Neural cell (in vitro differentiated cells): ENCODE data around the gene CYP2W1. TPM values are rescaled to one million over a fixed set of nuclear protein-coding genes. Genes with fewer than 3 reads are reported as not detected.

Source experiments
- H2AFZ ChIP-seq: fragments of 200-600, 300-800 bp; sonication (generic), shearing (Covaris generic); 2 replicates; pipeline ENCODE4 v1.6.0; 2014; ENCODE audit warnings: low read depth, mild to moderate bottlenecking, antibody characterized with exemption, low read length, moderate library complexity
- H3F3A ChIP-seq: fragments of 200-600 bp; shearing (Covaris generic); 2 replicates; pipeline ENCODE4 v1.6.1; 2016; ENCODE audit warnings: mild to moderate bottlenecking, moderate library complexity, mixed read lengths, antibody characterized with exemption, low read length; ENCODE audit not compliant: insufficient read depth, poor library complexity, severe bottlenecking
- H3K27ac ChIP-seq: fragments of 200-600, 300-800 bp; sonication (generic), shearing (Covaris generic); 2 replicates; pipeline ENCODE4 v1.5.1; 2014; ENCODE audit warnings: mild to moderate bottlenecking, low read length, moderate library complexity
- H3K27me3 ChIP-seq: fragments of 300-800, 200-600 bp; sonication (generic), shearing (Covaris generic); 2 replicates; pipeline ENCODE4 v1.6.0; 2014; ENCODE audit warnings: mild to moderate bottlenecking, low read depth, low read length, moderate library complexity; ENCODE audit not compliant: insufficient read depth
- H3K36me3 ChIP-seq: fragments of 300-800, 200-600 bp; sonication (generic), shearing (Covaris generic); 2 replicates; pipeline ENCODE4 v1.5.1; 2014; ENCODE audit warnings: mild to moderate bottlenecking, antibody characterized with exemption, low read length, moderate library complexity; ENCODE audit not compliant: insufficient read depth
- H3K4me2 ChIP-seq: fragments of 300-800, 200-600 bp; sonication (generic), shearing (Covaris generic); 2 replicates; pipeline ENCODE4 v1.6.0; 2014; ENCODE audit warnings: mild to moderate bottlenecking, low read length
- H3K4me3 ChIP-seq: fragments of 300-800, 200-600 bp; sonication (generic), shearing (Covaris generic); 2 replicates; pipeline ENCODE4 v1.5.1; 2014; ENCODE audit warnings: mild to moderate bottlenecking, low read length, moderate library complexity
- H3K79me2 ChIP-seq: fragments of 200-600 bp; shearing (Covaris generic); replicated peaks from 2 replicates; pipeline ENCODE4 v1.6.0; 2014; ENCODE audit warnings: mild to moderate bottlenecking, low read length, moderate library complexity; ENCODE audit not compliant: insufficient read depth
- H3K9ac ChIP-seq: fragments of 300-800, 200-600 bp; sonication (generic), shearing (Covaris generic); 2 replicates; pipeline ENCODE4 v1.6.1; 2016; ENCODE audit warnings: mild to moderate bottlenecking, low read length, mixed read lengths
- H3K9me2 ChIP-seq: fragments of 200-600 bp; shearing (Covaris generic); 2 replicates; pipeline ENCODE4 v1.6.1; 2016; ENCODE audit warnings: mild to moderate bottlenecking, low read length, mixed read lengths; ENCODE audit not compliant: insufficient read depth
- H3K9me3 ChIP-seq: fragments of 200-600, 300-800 bp; sonication (generic), shearing (Covaris generic); 2 replicates; pipeline ENCODE4 v1.6.1; 2016; ENCODE audit warnings: mild to moderate bottlenecking, mixed run types, low read length, moderate library complexity, mixed read lengths
- H4K20me1 ChIP-seq: fragments of 200-600 bp; shearing (Covaris generic); 2 replicates; pipeline ENCODE4 v1.6.1; 2016; ENCODE audit warnings: mild to moderate bottlenecking, mixed run types; ENCODE audit not compliant: insufficient read depth
- CTCF ChIP-seq: fragments of 450-650 bp; IDR thresholded peaks from 2 replicates; pipeline ENCODE4 v1.5.1; 2014; ENCODE audit warnings: antibody characterized with exemption, mild to moderate bottlenecking, moderate library complexity; ENCODE audit not compliant: poor library complexity, severe bottlenecking
- EP300 ChIP-seq: fragments of 450-650 bp; conservative IDR thresholded peaks from 2 replicates; pipeline ENCODE4 v1.6.1; 2014; ENCODE audit warnings: antibody characterized with exemption, mild to moderate bottlenecking, moderate library complexity; ENCODE audit not compliant: poor library complexity, severe bottlenecking
- EZH2 ChIP-seq: fragments of 200-600, 300-800 bp; shearing (Covaris generic), sonication (generic); IDR thresholded peaks from 2 replicates; pipeline ENCODE4 v1.6.1; 2014; ENCODE audit warnings: antibody characterized with exemption, low read length, borderline replicate concordance, mild to moderate bottlenecking; ENCODE audit not compliant: insufficient read depth, poor library complexity, severe bottlenecking
- MXI1 ChIP-seq: fragments of 450-650 bp; conservative IDR thresholded peaks from 2 replicates; pipeline ENCODE4 v1.6.1; 2014; ENCODE audit warnings: antibody characterized with exemption, mild to moderate bottlenecking; ENCODE audit not compliant: poor library complexity, severe bottlenecking
- POLR2AphosphoS5 ChIP-seq: IDR thresholded peaks from 2 replicates; pipeline ENCODE4 v1.6.1; 2012
- RAD21 ChIP-seq: fragments of 450-650 bp; conservative IDR thresholded peaks from 2 replicates; pipeline ENCODE4 v1.6.1; 2014; ENCODE audit warnings: antibody characterized with exemption, mild to moderate bottlenecking, moderate library complexity
- REST ChIP-seq: IDR thresholded peaks from 2 replicates; pipeline ENCODE4 v1.6.1; 2012; ENCODE audit warnings: borderline replicate concordance
- SMC3 ChIP-seq: fragments of 450-650 bp; conservative IDR thresholded peaks from 2 replicates; pipeline ENCODE4 v1.6.1; 2014; ENCODE audit warnings: antibody characterized with exemption, mild to moderate bottlenecking, moderate library complexity; ENCODE audit not compliant: poor library complexity
- TAF1 ChIP-seq: IDR thresholded peaks from 2 replicates; pipeline ENCODE4 v1.6.1; 2012; ENCODE audit warnings: low read depth
- polyA plus RNA-seq: library from polyadenylated mRNA; depleted of rRNA; stranded (reverse); fragments of >200 nt; gene quantifications from 2 replicates; pipeline ENCODE4 v1.2.3, GENCODE V29; 2014

The CYP2W1 gene
- polyA plus RNA-seq, 1 donor from 2014 or later = not detected

GRCh38 chr7:974172-974571 is 8.8 kb upstream of the CYP2W1 start:
- H3F3A ChIP-seq = no peaks in the 10 kb centered on the region
- peak overlapping the region; percentile 89 for H3K4me3 ChIP-seq
- H3K9ac ChIP-seq = peak overlapping the region; percentile 76
- no peaks in the 10 kb centered on the region for H4K20me1 ChIP-seq
- H3K79me2 ChIP-seq = peaks cover 15% of the 10 kb centered on the region
- H3K9me3 ChIP-seq = no peaks in the 10 kb centered on the region
- no peaks in the 10 kb centered on the region for H3K27me3 ChIP-seq
- TF ChIP-seq SMC3 (no peak), POLR2AphosphoS5 (no peak), CTCF (no peak), REST (no peak), EP300 (no peak), RAD21 (no peak), MXI1 (no peak)
- H3K4me2 ChIP-seq = peak overlapping the region; percentile 79
- H3K27ac ChIP-seq = no peak overlapping the region
- H2AFZ ChIP-seq = no peak overlapping the region
- no peaks in the 10 kb centered on the region for H3K36me3 ChIP-seq
- H3K9me2 ChIP-seq = no peaks in the 10 kb centered on the region

GRCh38 chr7:974820-975681 is 7.9 kb upstream of the CYP2W1 start, which contains the start of gene COX19:
TSS of gene COX19 (minus strand) at chr7:975549. CDS start at chr7:975509, 40 bp downstream.
- TF ChIP-seq SMC3 = no peak
- peak; percentile 90 for TF ChIP-seq POLR2AphosphoS5
- TF ChIP-seq RAD21 = peak; percentile 14
- TF ChIP-seq REST = peak; percentile 29
- TF ChIP-seq TAF1 = peak; percentile 68
- TF ChIP-seq CTCF = no peak
- no peak for TF ChIP-seq EP300
- peak; percentile 59 for TF ChIP-seq MXI1
- no peak for TF ChIP-seq EZH2
- Histone ChIP-seq H3K79me2 (peaks cover 15% of the 10 kb centered on the region), H3K4me2 (peak within 1 kb of the TSS; percentile 79), H4K20me1 (no peaks in the 10 kb centered on the region), H3K27ac (peak within 1 kb of the TSS; percentile 67), H3K4me3 (peak within 1 kb of the TSS; percentile 89), H3F3A (no peaks in the 10 kb centered on the region), H3K9ac (peak within 1 kb of the TSS; percentile 76), H3K9me3 (no peaks in the 10 kb centered on the region), H3K27me3 (no peaks in the 10 kb centered on the region), H2AFZ (peak within 1 kb of the TSS; percentile 80), H3K36me3 (no peaks in the 10 kb centered on the region), H3K9me2 (no peaks in the 10 kb centered on the region)
